Kidney epithelial cell (primary cell): Measurements from ENCODE around the gene CCDC107. TPM values are rescaled to one million over a fixed set of nuclear protein-coding genes. Genes with fewer than 3 reads are reported as not detected.

Source experiments
- DNase-seq: peaks from one replicate; pipeline ENCODE4 v3.0.0-alpha.2; 2010; ENCODE audit warnings: low read depth
- H3K27me3 ChIP-seq: 2 replicates; pipeline ENCODE4 v1.6.0; 2011; ENCODE audit warnings: low read length; ENCODE audit not compliant: control insufficient read depth, insufficient read depth
- H3K36me3 ChIP-seq: 2 replicates; pipeline ENCODE4 v1.5.1; 2011; ENCODE audit warnings: low read length; ENCODE audit not compliant: control insufficient read depth, insufficient read depth
- H3K4me3 ChIP-seq: 2 replicates; pipeline ENCODE4 v1.5.1; 2011; ENCODE audit warnings: low read depth, mild to moderate bottlenecking, control low read depth, low read length
- CTCF ChIP-seq: IDR thresholded peaks from 2 replicates; pipeline ENCODE4 v1.5.1; 2011; ENCODE audit warnings: mild to moderate bottlenecking, moderate library complexity, low read length, control low read depth, inconsistent platforms; ENCODE audit not compliant: insufficient read depth, poor library complexity, severe bottlenecking
- total RNA-seq: library from RNA; depleted of rRNA; stranded (reverse); fragments of >200 nt; gene quantifications from 2 replicates; pipeline ENCODE4 v1.2.3, GENCODE V29; 2015

The CCDC107 gene
- total RNA-seq, 1 donor from 2014 or later: 14.0 TPM

- H3K36me3 ChIP-seq: peaks cover 2% of the 10 kb centered on the region
- DNase-seq: no peak
- no peak for TF ChIP-seq CTCF
- no peak overlapping the region for H3K4me3 ChIP-seq
- no peaks in the 10 kb centered on the region for H3K27me3 ChIP-seq
These were observed 24.0 kb downstream of the CCDC107 start for GRCh38 chr9:35682051-35682450.

- peaks cover 2% of the 10 kb centered on the region for H3K36me3 ChIP-seq
- no peak overlapping the region for H3K4me3 ChIP-seq
- H3K27me3 ChIP-seq: no peaks in the 10 kb centered on the region
- no peak for DNase-seq
- TF ChIP-seq CTCF: no peak
These were observed 24.6 kb downstream of the CCDC107 start for GRCh38 chr9:35682520-35683315.

- TF ChIP-seq CTCF: no peak
- no peak overlapping the region for H3K4me3 ChIP-seq
- no peaks in the 10 kb centered on the region for H3K27me3 ChIP-seq
- DNase-seq: no peak
- peaks cover 2% of the 10 kb centered on the region for H3K36me3 ChIP-seq
These were observed 25.2 kb downstream of the CCDC107 start for GRCh38 chr9:35683323-35683722.

- Histone ChIP-seq H3K36me3 (peaks cover 2% of the 10 kb centered on the region), H3K27me3 (no peaks in the 10 kb centered on the region), H3K4me3 (no peak overlapping the region)
- no peak for DNase-seq
- TF ChIP-seq CTCF: no peak
These were observed 26.8 kb downstream of the CCDC107 start for GRCh38 chr9:35684921-35685320.

GRCh38 chr9:35685506-35685905 is 27.4 kb downstream of the CCDC107 start:
- H3K4me3 ChIP-seq: no peak overlapping the region
- H3K27me3 ChIP-seq: no peaks in the 10 kb centered on the region
- TF ChIP-seq CTCF: no peak
- peaks cover 2% of the 10 kb centered on the region for H3K36me3 ChIP-seq
- no peak for DNase-seq
